Activated naive CD8-positive, alpha-beta T cell treated with anti-CD3 and anti-CD28 coated beads, Interleukin-2, amount 50 U/mL, for 24 hours (primary cell): ENCODE data around the gene KMT2C.
"Not testable (repeated sequence)": the region's sequence is repeated elsewhere in the genome, so short reads cannot be mapped to it uniquely, and the experiment has no call there.

Experiments
- ATAC-seq: fragments of 150-1000 bp; cut with Tn5 transposase; one replicate; pipeline ENCODE4 v1.10.0; 2021
- DNase-seq: peaks from one replicate; pipeline ENCODE4 v3.0.0; 2021
- H3K27ac Mint-ChIP-seq: one replicate; pipeline ENCODE4 v1.8.0; 2021; ENCODE audit warnings: mild to moderate bottlenecking, mixed read lengths
- H3K27me3 Mint-ChIP-seq: one replicate; pipeline ENCODE4 v1.8.0; 2021; ENCODE audit warnings: mixed read lengths
- H3K36me3 Mint-ChIP-seq: one replicate; pipeline ENCODE4 v1.8.0; 2021; ENCODE audit warnings: low read depth, mixed read lengths
- H3K4me1 Mint-ChIP-seq: one replicate; pipeline ENCODE4 v1.8.0; 2021; ENCODE audit warnings: mixed read lengths
- H3K4me3 Mint-ChIP-seq: one replicate; pipeline ENCODE4 v1.8.0; 2021; ENCODE audit warnings: mild to moderate bottlenecking, moderate library complexity, mixed read lengths
- H3K9me3 Mint-ChIP-seq: one replicate; pipeline ENCODE4 v1.8.0; 2021; ENCODE audit warnings: mixed read lengths

Gene KMT2C

DNA sequence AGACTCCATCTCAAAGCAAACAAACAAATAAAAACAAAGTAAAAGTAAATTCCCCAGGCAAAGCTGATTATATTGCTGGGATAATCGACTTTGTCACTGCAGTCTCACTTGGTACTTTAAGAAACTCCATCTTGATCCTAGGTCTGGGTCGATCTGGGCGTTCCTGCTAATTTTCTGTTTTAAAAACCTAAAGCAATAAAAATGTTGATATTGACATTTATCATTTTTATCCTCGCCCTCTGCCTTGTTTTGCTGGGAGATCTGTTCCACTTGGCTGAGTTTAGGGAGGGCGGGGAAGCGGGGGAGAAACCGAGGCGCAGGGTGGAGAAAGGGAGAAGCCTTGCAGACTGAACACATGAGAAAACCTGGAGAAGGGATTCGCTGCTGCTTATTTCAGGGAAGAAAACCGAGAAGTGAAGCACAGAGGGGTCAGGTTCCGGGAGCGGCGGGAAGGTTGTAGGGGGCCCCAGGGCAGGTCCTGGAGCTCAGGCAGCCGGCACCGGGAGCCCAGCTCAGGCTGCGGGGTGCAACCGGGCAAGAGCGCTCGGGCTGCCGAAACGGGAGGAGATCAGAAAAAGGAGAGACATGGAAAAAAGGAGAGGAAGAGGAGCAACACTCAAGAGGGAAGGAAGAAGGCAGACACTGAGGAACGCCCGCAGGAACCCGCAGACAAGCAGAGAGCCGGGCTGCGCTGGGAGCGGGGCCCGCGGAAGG, 27.3 kb upstream of the KMT2C start:
- Mint-ChIP-seq H3K9me3 (no peaks in the 10 kb centered on the region), H3K4me3 (peak overlapping the region; percentile 91), H3K27me3 (no peaks in the 10 kb centered on the region), H3K36me3 (no peaks in the 10 kb centered on the region), H3K4me1 (peaks cover 11% of the 10 kb centered on the region), H3K27ac (peak overlapping the region; percentile 54)
- peak; percentile 12 for ATAC-seq
- no peak for DNase-seq

DNA sequence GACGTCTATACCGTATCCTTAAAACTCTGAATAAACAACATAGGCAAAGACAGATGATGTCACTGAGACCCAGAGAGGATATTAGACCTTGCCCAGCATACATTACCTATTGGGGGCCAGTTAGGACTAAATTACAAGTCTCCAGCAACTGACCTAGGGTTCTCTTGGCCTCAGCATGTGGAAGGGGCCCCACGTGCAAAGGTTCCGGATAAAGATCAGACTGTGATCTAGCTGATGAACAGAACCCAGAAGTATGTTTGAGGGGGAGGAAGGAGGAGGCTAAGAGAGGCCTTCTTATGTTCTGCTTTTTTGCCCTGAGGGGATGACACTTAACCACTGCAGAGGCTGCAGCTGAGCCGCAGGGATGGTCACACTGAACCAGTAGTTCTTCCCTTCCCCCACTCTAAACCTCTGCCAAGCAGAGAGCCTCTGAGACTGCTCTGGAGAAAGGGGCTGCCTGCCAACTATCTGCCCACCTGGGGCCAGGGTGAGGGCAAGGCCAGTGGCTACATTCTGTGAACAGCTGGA, 24.0 kb upstream of the KMT2C start:
- DNase-seq (no peak), ATAC-seq (no peak)
- Mint-ChIP-seq H3K27ac (no peak overlapping the region), H3K4me1 (peaks cover 7% of the 10 kb centered on the region), H3K9me3 (no peaks in the 10 kb centered on the region), H3K36me3 (no peaks in the 10 kb centered on the region), H3K27me3 (no peaks in the 10 kb centered on the region), H3K4me3 (no peak overlapping the region)

DNA sequence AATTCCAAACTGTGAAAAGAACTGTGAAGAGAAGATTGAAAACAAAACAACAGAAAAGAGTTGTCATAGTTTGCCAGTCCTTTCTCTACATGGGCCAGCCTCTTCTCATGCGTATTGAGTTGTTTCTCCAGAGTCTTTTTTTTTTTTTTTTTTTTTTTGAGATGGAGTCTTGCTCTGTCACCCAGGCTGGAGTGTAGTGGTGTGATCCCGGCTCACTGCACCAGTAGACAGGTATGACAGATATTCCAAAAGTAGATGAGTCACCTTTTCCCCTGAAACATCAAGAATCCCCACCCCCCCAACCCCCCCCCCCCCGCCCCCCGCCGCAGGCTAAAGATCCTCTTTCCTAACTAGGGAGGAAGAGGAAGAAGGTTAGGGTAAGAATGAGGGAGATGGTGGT, 15.6 kb upstream of the KMT2C start:
- Mint-ChIP-seq H3K27ac (no peak overlapping the region), H3K4me3 (no peak overlapping the region), H3K27me3 (no peaks in the 10 kb centered on the region), H3K4me1 (no peaks in the 10 kb centered on the region), H3K36me3 (no peaks in the 10 kb centered on the region), H3K9me3 (no peaks in the 10 kb centered on the region)
- no peak for DNase-seq
- ATAC-seq = no peak

DNA sequence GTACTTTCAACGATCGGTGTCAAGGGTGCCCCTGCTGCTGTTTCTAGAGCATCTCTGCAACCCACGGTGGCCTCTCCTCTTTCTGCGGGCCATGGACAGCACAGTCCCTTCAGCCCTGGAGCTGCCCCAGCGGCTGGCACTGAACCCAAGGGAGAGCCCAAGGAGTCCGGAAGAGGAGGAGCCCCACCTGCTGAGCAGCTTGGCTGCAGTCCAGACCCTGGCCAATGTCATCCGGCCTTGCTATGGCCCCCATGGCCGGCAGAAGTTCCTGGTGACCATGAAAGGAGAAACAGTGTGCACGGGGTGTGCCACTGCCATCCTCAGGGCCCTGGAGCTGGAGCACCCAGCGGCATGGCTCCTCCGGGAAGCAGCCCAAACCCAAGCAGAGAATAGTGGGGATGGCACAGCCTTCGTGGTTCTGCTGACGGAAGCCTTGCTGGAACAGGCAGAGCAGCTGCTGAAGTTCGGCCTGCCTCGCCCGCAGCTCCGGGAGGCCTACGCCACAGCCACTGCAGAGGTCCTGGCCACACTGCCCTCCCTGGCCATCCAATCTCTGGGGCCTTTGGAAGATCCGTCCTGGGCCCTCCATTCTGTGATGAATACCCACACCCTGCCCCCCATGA, 9.7 kb upstream of the KMT2C start:
- H3K27ac Mint-ChIP-seq, H3K4me1 Mint-ChIP-seq, H3K36me3 Mint-ChIP-seq, H3K9me3 Mint-ChIP-seq, H3K4me3 Mint-ChIP-seq, H3K27me3 Mint-ChIP-seq, ATAC-seq, DNase-seq: not testable (repeated sequence)

DNA sequence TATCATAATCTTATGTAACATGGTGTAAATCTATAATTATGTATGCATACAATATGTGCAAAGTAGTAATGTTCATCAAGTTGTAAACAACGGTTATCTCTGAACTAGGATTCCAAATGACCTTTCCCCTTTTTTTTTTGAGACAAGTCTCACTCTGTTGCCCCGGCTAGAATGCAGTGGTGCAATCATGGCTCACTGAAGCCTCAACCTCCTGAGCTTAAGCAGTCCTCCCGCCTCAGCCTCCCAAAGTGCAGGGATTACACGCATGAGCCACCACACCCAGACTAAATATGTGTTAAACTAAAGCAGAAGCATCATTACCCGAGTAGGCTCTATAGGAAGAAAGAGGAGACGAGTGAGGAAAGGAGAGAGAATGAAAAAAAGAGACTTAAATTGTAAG, 7.8 kb upstream of the KMT2C start:
- H3K4me3 Mint-ChIP-seq = no peak overlapping the region
- no peaks in the 10 kb centered on the region for H3K27me3 Mint-ChIP-seq
- DNase-seq (no peak), ATAC-seq (no peak)
- no peaks in the 10 kb centered on the region for H3K9me3 Mint-ChIP-seq
- H3K4me1 Mint-ChIP-seq = no peaks in the 10 kb centered on the region
- H3K27ac Mint-ChIP-seq = no peak overlapping the region
- H3K36me3 Mint-ChIP-seq = no peaks in the 10 kb centered on the region

DNA sequence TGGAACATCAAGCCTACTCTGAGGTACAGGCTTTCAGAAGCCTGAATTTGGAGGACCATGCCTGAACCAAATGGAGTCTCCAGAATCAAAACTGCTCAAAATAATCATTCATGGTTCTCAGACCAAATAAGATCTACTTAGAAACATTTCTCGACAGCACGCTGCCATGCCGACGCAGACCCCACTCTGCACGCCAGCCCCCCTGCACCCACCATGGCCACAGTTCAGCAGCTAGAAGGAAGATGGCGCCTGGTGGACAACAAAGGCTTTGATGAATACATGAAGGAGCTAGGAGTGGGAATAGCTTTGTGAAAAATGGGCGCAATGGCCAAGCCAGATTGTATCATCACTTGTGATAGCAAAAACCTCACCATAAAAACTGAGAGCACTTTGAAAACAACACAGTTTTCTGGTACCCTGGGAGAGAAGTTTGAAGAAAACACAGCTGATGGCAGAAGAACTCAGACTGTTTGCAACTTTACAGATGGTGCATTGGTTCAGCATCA, 6.6 kb upstream of the KMT2C start:
- ATAC-seq (no peak), DNase-seq (no peak)
- Mint-ChIP-seq H3K27ac (no peak overlapping the region), H3K4me3 (no peak overlapping the region), H3K27me3 (no peaks in the 10 kb centered on the region), H3K4me1 (peaks cover 2% of the 10 kb centered on the region), H3K9me3 (no peaks in the 10 kb centered on the region), H3K36me3 (no peaks in the 10 kb centered on the region)

DNA sequence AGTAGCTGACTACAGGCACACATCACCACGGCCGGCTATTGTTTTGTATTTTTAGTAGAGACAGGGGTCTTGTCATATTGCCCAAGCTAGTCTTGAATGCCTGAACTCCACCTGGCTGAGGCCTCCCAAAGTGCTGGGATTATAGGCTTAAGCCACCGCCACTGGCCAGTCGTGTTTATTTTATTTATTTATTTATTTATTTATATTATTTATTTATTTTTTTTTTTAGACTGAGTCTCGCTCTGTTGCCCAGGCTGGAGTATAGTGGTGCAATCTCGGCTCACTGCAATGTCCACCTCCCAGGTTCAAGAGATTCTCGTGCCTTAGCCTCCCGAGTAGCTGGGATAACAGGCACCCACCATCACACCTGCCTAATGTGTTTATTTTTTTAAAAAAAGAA, 6.0 kb upstream of the KMT2C start:
- DNase-seq, H3K27ac Mint-ChIP-seq, H3K4me1 Mint-ChIP-seq, ATAC-seq, H3K36me3 Mint-ChIP-seq, H3K4me3 Mint-ChIP-seq, H3K27me3 Mint-ChIP-seq, H3K9me3 Mint-ChIP-seq: not testable (repeated sequence)

DNA sequence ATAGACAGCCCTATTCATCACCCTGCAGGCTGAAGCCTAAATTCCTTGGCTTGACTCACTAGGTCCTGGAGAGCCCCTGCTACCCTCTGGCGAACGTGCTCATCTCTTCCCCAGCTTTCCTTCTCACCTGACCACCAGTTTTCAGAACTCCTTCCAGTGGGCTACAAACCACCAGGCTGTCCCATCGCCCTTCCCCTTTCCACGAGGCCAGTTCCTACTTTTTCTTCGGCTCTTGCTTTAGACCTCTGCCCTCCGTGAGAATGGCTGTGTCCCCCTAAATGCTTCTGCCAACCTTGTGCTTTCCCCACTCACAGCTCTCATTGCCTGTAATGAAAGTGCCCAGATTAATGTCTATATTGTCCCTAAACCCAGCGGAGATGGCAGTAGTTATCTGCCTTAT, 5.4 kb upstream of the KMT2C start:
- H3K4me1 Mint-ChIP-seq, H3K27ac Mint-ChIP-seq, H3K4me3 Mint-ChIP-seq, H3K36me3 Mint-ChIP-seq, H3K27me3 Mint-ChIP-seq, H3K9me3 Mint-ChIP-seq, DNase-seq, ATAC-seq: not testable (repeated sequence)

DNA sequence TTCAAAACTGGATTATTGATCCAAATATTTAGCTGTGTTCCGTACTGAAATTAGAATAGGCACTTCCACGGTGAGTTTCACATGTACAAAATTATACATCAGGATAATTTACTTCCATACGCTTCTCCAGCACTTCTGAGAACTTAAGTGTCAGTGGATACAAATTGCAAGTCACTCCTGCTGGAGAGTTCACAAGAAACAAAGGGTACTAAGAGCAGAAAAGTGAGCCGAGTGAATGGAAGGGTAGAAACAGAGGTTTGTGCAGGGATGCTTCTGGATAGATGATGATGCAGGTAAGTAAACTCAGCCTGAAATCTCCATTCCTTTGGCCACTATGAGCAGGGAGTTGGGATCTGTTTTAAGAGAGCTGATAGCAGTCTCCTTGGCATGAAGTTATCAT, 2.2 kb upstream of the KMT2C start:
- H3K36me3 Mint-ChIP-seq, H3K27ac Mint-ChIP-seq, DNase-seq, ATAC-seq, H3K9me3 Mint-ChIP-seq, H3K4me3 Mint-ChIP-seq, H3K27me3 Mint-ChIP-seq: not testable (repeated sequence)
- H3K4me1 Mint-ChIP-seq = peaks cover 17% of the 10 kb centered on the region

DNA sequence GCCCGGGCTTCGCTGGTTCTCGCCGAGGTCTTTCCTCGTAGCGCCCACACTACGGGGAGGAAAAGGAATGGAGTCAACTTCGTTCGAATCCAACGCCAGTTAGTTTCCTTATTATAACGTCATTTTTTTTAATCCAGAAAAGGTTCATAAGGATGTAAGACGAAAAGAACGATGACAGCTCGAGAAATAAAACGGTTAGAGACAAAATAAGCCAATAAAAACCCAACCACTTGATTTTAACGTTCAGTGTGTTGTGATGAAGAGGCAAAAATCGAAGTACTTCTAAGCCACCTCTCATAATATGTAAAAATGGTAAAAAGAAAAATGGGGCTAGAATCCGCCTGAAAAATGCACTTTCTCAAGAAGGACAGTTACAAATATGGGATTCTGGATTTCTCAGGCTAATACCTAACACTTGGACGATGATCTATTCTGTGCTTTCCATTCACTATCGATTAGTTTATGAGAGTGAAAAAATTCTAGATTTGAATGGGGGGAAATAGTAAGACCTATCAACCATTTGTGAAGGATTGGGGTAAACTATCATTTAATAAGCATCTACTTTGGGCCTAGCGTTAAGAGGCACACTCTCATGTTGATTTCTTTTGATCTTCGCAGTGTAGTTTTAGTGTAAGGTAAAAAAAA, 1.2 kb upstream of the KMT2C start:
- not testable (repeated sequence) for H3K36me3 Mint-ChIP-seq, H3K9me3 Mint-ChIP-seq

DNA sequence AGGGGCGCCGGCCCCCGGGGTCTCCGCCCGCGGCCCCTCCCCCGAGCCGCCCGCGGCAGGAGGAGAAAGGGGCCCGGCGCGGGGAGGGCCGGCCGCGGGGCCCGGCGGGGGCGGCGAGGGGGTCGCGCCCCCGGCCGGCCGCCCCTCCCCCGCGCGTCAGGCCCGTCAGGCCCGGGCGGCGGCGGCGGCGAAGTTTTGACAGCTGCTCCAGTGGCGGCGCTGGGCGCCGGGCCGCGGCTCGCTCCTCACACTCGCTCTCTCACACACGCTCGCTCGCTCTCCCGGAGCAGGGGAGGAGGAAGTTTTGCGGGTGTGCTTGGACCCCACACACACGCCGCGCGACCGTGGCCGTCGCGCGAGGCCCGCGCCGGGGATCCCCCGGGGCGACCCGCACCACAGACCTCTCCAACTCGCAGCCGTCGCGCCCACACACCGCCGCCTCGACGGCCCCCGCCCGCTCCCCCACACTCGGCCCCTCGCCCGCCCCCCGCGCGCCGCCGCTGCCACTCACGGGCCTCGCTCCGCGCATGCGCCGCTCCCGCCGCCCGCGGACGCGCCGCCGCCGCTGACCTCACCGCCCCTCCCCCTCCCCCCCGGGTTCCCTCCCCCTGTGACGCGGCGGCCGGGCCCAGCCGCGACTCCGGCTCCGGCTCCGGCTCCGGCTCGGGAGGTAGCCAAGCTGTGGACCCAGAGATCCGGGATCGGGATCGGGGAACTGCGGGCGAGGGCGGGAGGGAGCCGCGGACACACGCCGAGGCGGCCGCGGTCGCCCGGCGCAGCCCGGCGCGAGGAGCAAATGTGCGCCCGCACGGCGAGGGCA, 518 bp upstream of the KMT2C start:
- Mint-ChIP-seq H3K27ac (peak overlapping the region; percentile 85), H3K36me3 (no peaks in the 10 kb centered on the region), H3K4me3 (peak overlapping the region; percentile 81), H3K4me1 (peaks cover 30% of the 10 kb centered on the region), H3K27me3 (no peaks in the 10 kb centered on the region), H3K9me3 (no peaks in the 10 kb centered on the region)
- ATAC-seq = peak; percentile 65
- peak; percentile 91 for DNase-seq

More for the DNA sequence above, 1.2 kb upstream of the KMT2C start:
- H3K27me3 Mint-ChIP-seq, ATAC-seq, DNase-seq: not testable (repeated sequence)
- H3K4me3 Mint-ChIP-seq = peak overlapping the region; percentile 81
- peaks cover 24% of the 10 kb centered on the region for H3K4me1 Mint-ChIP-seq
- peak overlapping the region; percentile 85 for H3K27ac Mint-ChIP-seq

DNA sequence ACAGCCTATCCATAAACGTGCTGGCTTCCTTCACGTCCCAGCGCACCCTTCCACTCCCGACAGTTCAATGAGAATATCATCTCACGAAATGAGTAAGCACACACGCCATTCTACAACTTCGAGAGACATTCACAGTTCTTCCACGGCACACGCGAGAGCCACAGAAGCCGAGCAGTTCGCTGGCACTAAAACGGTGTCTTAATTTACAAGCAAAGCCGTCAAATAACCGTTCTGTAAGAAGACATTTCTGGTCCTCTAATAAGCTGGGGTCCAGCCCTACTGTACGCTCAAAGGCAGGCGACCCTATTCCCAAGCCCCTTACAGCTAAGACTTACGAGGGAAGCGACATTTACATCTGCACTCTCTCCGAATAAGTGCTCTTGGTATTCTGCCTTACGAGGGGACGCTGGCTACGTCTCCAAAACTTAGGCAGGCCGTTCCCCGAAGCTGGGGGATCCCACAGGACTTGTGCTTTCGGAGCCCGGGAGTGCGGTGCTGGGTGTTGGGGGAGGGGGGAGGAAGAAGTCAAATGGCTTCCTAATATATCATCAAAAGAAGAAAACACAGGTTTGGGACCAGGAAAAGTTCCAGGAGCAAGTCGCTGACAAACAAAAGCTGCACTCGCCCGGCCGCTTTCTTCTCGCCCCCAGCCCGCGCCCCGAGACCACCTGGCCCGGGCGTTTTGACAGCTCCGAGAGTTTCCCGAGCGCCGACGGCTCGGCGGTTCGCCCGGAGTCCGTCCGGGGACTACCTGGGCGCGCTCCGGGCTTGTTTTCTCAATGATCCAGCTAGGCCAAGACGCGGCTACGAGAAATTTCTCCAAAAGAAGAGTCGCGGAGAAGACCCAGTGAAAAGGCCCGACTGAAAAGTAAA, 1.1 kb downstream of the KMT2C start:
- Mint-ChIP-seq H3K4me1 (peaks cover 41% of the 10 kb centered on the region), H3K4me3 (peak overlapping the region; percentile 94), H3K27ac (peak overlapping the region; percentile 90)
- not testable (repeated sequence) for H3K9me3 Mint-ChIP-seq, H3K27me3 Mint-ChIP-seq, H3K36me3 Mint-ChIP-seq
- DNase-seq = peak; percentile 40
- ATAC-seq = peak; percentile 30

DNA sequence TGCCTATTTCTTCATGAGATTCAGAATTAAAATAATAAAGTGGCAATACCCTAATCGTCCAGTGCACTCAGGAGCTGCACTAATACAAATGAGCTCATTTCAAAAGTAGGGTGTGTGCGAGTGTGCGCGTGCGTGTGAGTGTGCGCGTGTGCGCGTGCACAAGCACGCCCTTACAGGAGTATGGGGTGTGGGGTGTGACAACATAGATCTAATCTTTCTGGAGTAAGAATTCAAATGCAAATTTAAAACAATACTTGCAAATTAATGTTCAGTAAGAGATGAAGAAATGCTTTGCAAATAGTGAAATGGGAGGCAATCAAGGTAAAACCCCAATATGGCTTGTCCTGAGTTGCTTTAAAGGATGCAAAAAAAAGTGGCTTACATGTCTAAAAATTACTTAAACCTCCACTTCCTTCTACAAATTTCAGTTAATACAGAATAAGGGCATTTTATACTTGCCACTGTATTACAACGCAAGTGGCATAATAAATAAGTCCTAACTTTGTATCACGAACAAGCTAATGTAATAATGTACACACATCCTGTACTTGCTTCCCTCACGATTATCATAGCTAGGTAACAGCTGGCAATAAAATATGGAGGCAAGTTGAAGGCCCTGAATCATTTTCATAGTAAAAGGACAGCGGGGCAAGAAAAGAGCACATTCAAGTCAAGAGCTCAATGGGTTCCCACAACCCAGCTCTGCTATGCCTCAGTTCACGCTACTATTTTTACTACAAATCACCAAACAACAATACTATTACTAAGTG, 1.9 kb downstream of the KMT2C start:
- H3K27me3 Mint-ChIP-seq, H3K36me3 Mint-ChIP-seq, H3K9me3 Mint-ChIP-seq: not testable (repeated sequence)
- peak overlapping the region; percentile 90 for H3K27ac Mint-ChIP-seq
- DNase-seq (peak; percentile 59), ATAC-seq (peak; percentile 29)
- peaks cover 46% of the 10 kb centered on the region for H3K4me1 Mint-ChIP-seq
- peak overlapping the region; percentile 94 for H3K4me3 Mint-ChIP-seq
